Astrocyte (in vitro differentiated cells and primary cell): Measurements from ENCODE around the gene USP6NL. TPM values are rescaled to one million over a fixed set of nuclear protein-coding genes. Genes with fewer than 3 reads are reported as not detected.

Experiments
- DNase-seq: peaks from one replicate; pipeline ENCODE4 v3.0.0-alpha.2; 2010; ENCODE audit warnings: low read depth
- FAIRE-seq: peaks from 2 replicates; lab custom pipeline; 2011; peaks lifted over from hg19 to GRCh38; lab: Jason Lieb, UNC
- H2AFZ ChIP-seq: 2 replicates; pipeline ENCODE4 v1.6.0; 2012; ENCODE audit warnings: low read depth, low read length, inconsistent platforms
- H3K27ac ChIP-seq: 2 replicates; pipeline ENCODE4 v1.5.1; 2011; ENCODE audit warnings: low read depth, low read length, inconsistent platforms
- H3K27me3 ChIP-seq: 2 replicates; pipeline ENCODE4 v1.6.0; 2011; ENCODE audit warnings: low read length, inconsistent platforms; ENCODE audit not compliant: insufficient read depth
- H3K36me3 ChIP-seq: 2 replicates; pipeline ENCODE4 v1.5.1; 2011; ENCODE audit warnings: low read length, inconsistent platforms; ENCODE audit not compliant: insufficient read depth
- H3K4me1 ChIP-seq: 2 replicates; pipeline ENCODE4 v1.5.1; 2011; ENCODE audit warnings: low read length, inconsistent platforms; ENCODE audit not compliant: insufficient read depth
- H3K4me2 ChIP-seq: 2 replicates; pipeline ENCODE4 v1.6.0; 2012; ENCODE audit warnings: low read length, inconsistent platforms
- H3K4me3 ChIP-seq: 2 replicates; pipeline ENCODE4 v1.5.1; 2011; ENCODE audit warnings: low read depth, mild to moderate bottlenecking, low read length, inconsistent platforms; ENCODE audit not compliant: insufficient read depth
- H3K79me2 ChIP-seq: 2 replicates; pipeline ENCODE4 v1.6.0; 2012; ENCODE audit warnings: mild to moderate bottlenecking, low read length, inconsistent platforms; ENCODE audit not compliant: insufficient read depth
- H3K9ac ChIP-seq: 2 replicates; pipeline ENCODE4 v1.6.0; 2012; ENCODE audit warnings: mild to moderate bottlenecking, low read length, inconsistent platforms
- H3K9me3 ChIP-seq: 2 replicates; pipeline ENCODE4 v1.5.1; 2012; ENCODE audit warnings: low read depth, mild to moderate bottlenecking, low read length, inconsistent platforms; ENCODE audit not compliant: insufficient read depth
- H4K20me1 ChIP-seq: 2 replicates; pipeline ENCODE4 v1.6.0; 2012; ENCODE audit warnings: low read length, inconsistent platforms; ENCODE audit not compliant: insufficient read depth
- H3K27ac Mint-ChIP-seq: one replicate; pipeline ENCODE4 v1.8.0; 2021; ENCODE audit warnings: mild to moderate bottlenecking, mixed read lengths; ENCODE audit not compliant: unreplicated experiment
- H3K27me3 Mint-ChIP-seq: one replicate; pipeline ENCODE4 v1.8.0; 2021; ENCODE audit warnings: low read depth, mixed read lengths; ENCODE audit not compliant: unreplicated experiment
- H3K36me3 Mint-ChIP-seq: one replicate; pipeline ENCODE4 v1.8.0; 2021; ENCODE audit warnings: low read depth, mixed read lengths; ENCODE audit not compliant: unreplicated experiment
- H3K4me1 Mint-ChIP-seq: one replicate; pipeline ENCODE4 v1.8.0; 2021; ENCODE audit warnings: low read depth, mixed read lengths; ENCODE audit not compliant: unreplicated experiment
- H3K4me3 Mint-ChIP-seq: one replicate; pipeline ENCODE4 v1.8.0; 2021; ENCODE audit warnings: mild to moderate bottlenecking, moderate library complexity, mixed read lengths; ENCODE audit not compliant: unreplicated experiment
- H3K9me3 Mint-ChIP-seq: one replicate; pipeline ENCODE4 v1.8.0; 2021; ENCODE audit warnings: mild to moderate bottlenecking, mixed read lengths; ENCODE audit not compliant: unreplicated experiment
- CTCF ChIP-seq: IDR thresholded peaks from 2 replicates; pipeline ENCODE4 v1.5.1; 2011; ENCODE audit warnings: low read depth, mild to moderate bottlenecking, inconsistent platforms, low read length, moderate library complexity; ENCODE audit not compliant: insufficient read depth
- EZH2 ChIP-seq: IDR thresholded peaks from 2 replicates; pipeline ENCODE4 v1.6.1; 2012; ENCODE audit warnings: mild to moderate bottlenecking, low read length, inconsistent platforms; ENCODE audit not compliant: insufficient read depth
- total RNA-seq: library from RNA; stranded (reverse); gene quantifications from 2 replicates; pipeline ENCODE4 v1.2.1, GENCODE V29; 2021

The USP6NL gene
- total RNA-seq, 1 donor from 2014 or later = 16.6 TPM

GRCh38 chr10:11598712-11599397, 12.6 kb downstream of the USP6NL start:
- no peak overlapping the region for H2AFZ ChIP-seq
- FAIRE-seq (no peak), DNase-seq (no peak)
- H3K9ac ChIP-seq = no peak overlapping the region
- Mint-ChIP-seq H3K36me3 (no peaks in the 10 kb centered on the region), H3K4me1 (peaks cover 17% of the 10 kb centered on the region), H3K27me3 (no peaks in the 10 kb centered on the region), H3K27ac (no peak overlapping the region), H3K4me3 (no peak overlapping the region), H3K9me3 (peaks cover 2% of the 10 kb centered on the region)
- TF ChIP-seq CTCF = no peak
- no peak for TF ChIP-seq EZH2
- peaks cover 8% of the 10 kb centered on the region for H3K4me1 ChIP-seq
- H3K27me3 ChIP-seq = no peaks in the 10 kb centered on the region
- no peaks in the 10 kb centered on the region for H3K36me3 ChIP-seq
- H3K9me3 ChIP-seq = no peaks in the 10 kb centered on the region
- peaks cover 69% of the 10 kb centered on the region for H3K79me2 ChIP-seq
- peaks cover 39% of the 10 kb centered on the region for H4K20me1 ChIP-seq
- no peak overlapping the region for H3K4me2 ChIP-seq
- no peak overlapping the region for H3K4me3 ChIP-seq
- H3K27ac ChIP-seq = no peak overlapping the region

GRCh38 chr10:11597470-11597869, 14.0 kb downstream of the USP6NL start:
- H3K27me3 ChIP-seq = no peaks in the 10 kb centered on the region
- H3K27ac ChIP-seq = no peak overlapping the region
- no peak overlapping the region for H2AFZ ChIP-seq
- Mint-ChIP-seq H3K4me1 (peaks cover 12% of the 10 kb centered on the region), H3K36me3 (no peaks in the 10 kb centered on the region), H3K4me3 (no peak overlapping the region), H3K27ac (no peak overlapping the region), H3K9me3 (peaks cover 2% of the 10 kb centered on the region), H3K27me3 (no peaks in the 10 kb centered on the region)
- H3K9me3 ChIP-seq = no peaks in the 10 kb centered on the region
- TF ChIP-seq EZH2 (no peak), CTCF (no peak)
- peaks cover 62% of the 10 kb centered on the region for H3K79me2 ChIP-seq
- H3K36me3 ChIP-seq = no peaks in the 10 kb centered on the region
- no peak overlapping the region for H3K9ac ChIP-seq
- DNase-seq (no peak), FAIRE-seq (no peak)
- no peak overlapping the region for H3K4me3 ChIP-seq
- peaks cover 2% of the 10 kb centered on the region for H3K4me1 ChIP-seq
- H3K4me2 ChIP-seq = no peak overlapping the region
- peaks cover 26% of the 10 kb centered on the region for H4K20me1 ChIP-seq

- Histone ChIP-seq H4K20me1 (peaks cover 16% of the 10 kb centered on the region), H3K4me2 (no peak overlapping the region), H3K9ac (no peak overlapping the region), H3K27me3 (no peaks in the 10 kb centered on the region), H3K4me3 (no peak overlapping the region), H3K27ac (no peak overlapping the region), H3K79me2 (peaks cover 48% of the 10 kb centered on the region), H3K9me3 (no peaks in the 10 kb centered on the region), H2AFZ (no peak overlapping the region), H3K36me3 (no peaks in the 10 kb centered on the region), H3K4me1 (no peaks in the 10 kb centered on the region)
- Mint-ChIP-seq H3K27ac (peak overlapping the region; percentile 60), H3K9me3 (peaks cover 2% of the 10 kb centered on the region), H3K36me3 (no peaks in the 10 kb centered on the region), H3K4me3 (no peak overlapping the region), H3K4me1 (peaks cover 9% of the 10 kb centered on the region), H3K27me3 (no peaks in the 10 kb centered on the region)
- FAIRE-seq (no peak), DNase-seq (peak; percentile 48)
- TF ChIP-seq CTCF = no peak
- TF ChIP-seq EZH2 = no peak
Measured at GRCh38 chr10:11595395-11595692, 16.1 kb downstream of the USP6NL start.
